ENCODE measurements around the gene NCOR2.

Gene NCOR2

GRCh38 chr12:124530637-124531263 is 36.7 kb downstream of the NCOR2 start:
- H3K4me1 ChIP-seq: peaks cover 32% of the 10 kb centered on the region
- DNase-seq: no peak

GRCh38 chr12:124529565-124530276 is 37.7 kb downstream of the NCOR2 start:
- TF ChIP-seq CTCF (IDR thresholded peaks at IDR 0.05; ENCODE audit: low read depth, low read length): no peak

More at GRCh38 chr12:124530637-124531263, 36.7 kb downstream of the NCOR2 start:
- H3K9me3 ChIP-seq: no peaks in the 10 kb centered on the region
- no peak overlapping the region for H3K4me3 ChIP-seq (ENCODE audit: low read depth, low read length)
- H3K27me3 ChIP-seq: no peaks in the 10 kb centered on the region
- H3K36me3 ChIP-seq: peaks cover 6% of the 10 kb centered on the region; the same call in 1 of the 2 replicates
- no peak for TF ChIP-seq CTCF (IDR thresholded peaks at IDR 0.05; ENCODE audit: low read depth, low read length)

GRCh38 chr12:124527861-124528561 is 39.4 kb downstream of the NCOR2 start:
- peak; percentile 46 for TF ChIP-seq CTCF (IDR thresholded peaks at IDR 0.05; ENCODE audit: low read depth, low read length)
- H3K9me3 ChIP-seq: no peaks in the 10 kb centered on the region
- DNase-seq: peak; percentile 90
- H3K27me3 ChIP-seq: no peaks in the 10 kb centered on the region
- H3K36me3 ChIP-seq: 0 out of 2 replicates have a peak, but pooled peaks cover 3% of the 10 kb centered on the region
- peak overlapping the region; percentile 3; the same call in 1 of the 2 replicates for H3K4me3 ChIP-seq (ENCODE audit: low read depth, low read length)
- H3K4me1 ChIP-seq: peaks cover 23% of the 10 kb centered on the region

More at GRCh38 chr12:124529565-124530276, 37.7 kb downstream of the NCOR2 start:
- Histone ChIP-seq H3K4me1 (peaks cover 24% of the 10 kb centered on the region), H3K27me3 (no peaks in the 10 kb centered on the region), H3K9me3 (no peaks in the 10 kb centered on the region), H3K36me3 (peaks cover 6% of the 10 kb centered on the region; the same call in 1 of the 2 replicates), H3K4me3 (ENCODE audit: low read depth, low read length) (no peak overlapping the region)
- no peak for DNase-seq

GRCh38 chr12:124525927-124526692 is 41.3 kb downstream of the NCOR2 start:
- no peaks in the 10 kb centered on the region for H3K27me3 ChIP-seq
- no peak overlapping the region for H3K4me3 ChIP-seq (ENCODE audit: low read depth, low read length)
- DNase-seq: no peak
- no peaks in the 10 kb centered on the region for H3K9me3 ChIP-seq
- TF ChIP-seq CTCF (IDR thresholded peaks at IDR 0.05; ENCODE audit: low read depth, low read length): no peak
- H3K36me3 ChIP-seq: 0 out of 2 replicates have a peak, but pooled peaks cover 3% of the 10 kb centered on the region
- peaks cover 18% of the 10 kb centered on the region for H3K4me1 ChIP-seq

- Histone ChIP-seq H3K27me3 (no peaks in the 10 kb centered on the region), H3K4me1 (peaks cover 20% of the 10 kb centered on the region), H3K4me3 (ENCODE audit: low read depth, low read length) (no peak overlapping the region), H3K9me3 (no peaks in the 10 kb centered on the region), H3K36me3 (0 out of 2 replicates have a peak, but pooled peaks cover 3% of the 10 kb centered on the region)
- TF ChIP-seq CTCF (IDR thresholded peaks at IDR 0.05; ENCODE audit: low read depth, low read length): no peak
- no peak for DNase-seq
Observed at GRCh38 chr12:124525455-124525854, 42.0 kb downstream of the NCOR2 start.

All from BE2C (cell line).